Vagina (tissue), 2 donors: Measurements from ENCODE around the gene DUOXA1. TPM values are rescaled to one million over a fixed set of nuclear protein-coding genes. Genes with fewer than 3 reads are reported as not detected.
"Not testable (repeated sequence)": the region's sequence is repeated elsewhere in the genome, so short reads cannot be mapped to it uniquely, and the experiment has no call there.

Source experiments
- DNase-seq, 2 donors: peaks; one replicate each; pipeline ENCODE4 v3.0.0-alpha.2; 2017; ENCODE audit errors: extremely low spot score in 2 of 2
- H3K27ac ChIP-seq: fragments of 200-600 bp; sonication (generic); one replicate; pipeline ENCODE4 v1.5.1; 2019
- H3K27me3 ChIP-seq: fragments of 200-600 bp; sonication (generic); one replicate; pipeline ENCODE4 v1.5.1; 2019
- H3K36me3 ChIP-seq, 2 donors: fragments of 200-600 bp; sonication (generic); one replicate each; pipeline ENCODE4 v1.5.1; 2017 to 2019
- H3K4me1 ChIP-seq: fragments of 200-600 bp; sonication (generic); one replicate; pipeline ENCODE4 v1.5.1; 2019
- H3K4me3 ChIP-seq, 2 donors: fragments of 200-600 bp; sonication (generic); 1 replicate in 1 of 2; 2 replicates in 1 of 2; pipeline ENCODE4 v1.5.1; 2016 to 2019
- H3K9me3 ChIP-seq: fragments of 200-600 bp; sonication (generic); one replicate; pipeline ENCODE4 v1.5.1; 2019
- POLR2A ChIP-seq, 2 donors: fragments of 450-650 bp; IDR thresholded peaks; one replicate each; pipeline ENCODE4 v1.6.1; 2017; ENCODE audit warnings: antibody characterized with exemption in 2 of 2, mild to moderate bottlenecking in 2 of 2, moderate library complexity in 2 of 2
- POLR2AphosphoS5 ChIP-seq, 2 donors: sonication (generic); formaldehyde crosslinking; IDR thresholded peaks; one replicate each; pipeline ENCODE4 v1.9.0; 2017; ENCODE audit warnings: antibody characterized with exemption in 2 of 2, mild to moderate bottlenecking in 2 of 2, low read depth in 1 of 2; ENCODE audit not compliant: insufficient read depth in 1 of 2
- intact Hi-C: fragments of 100-400 bp; cut with DNase I; formaldehyde crosslinking; loops from one replicate; pipeline ENCODE4 v1.15.1; 2023
- total RNA-seq: library from RNA; depleted of rRNA; stranded (reverse); fragments of >200 nt; gene quantifications from one replicate; pipeline ENCODE4 v1.2.3, GENCODE V29; 2016
- TF ChIP-seq, protein P1 (sequence below), 3 experiments: fragments of 450-650 bp in 2 of 3; fragments of 200-600 bp in 1 of 3; sonication (generic) in 1 of 3; IDR thresholded peaks; one replicate each; pipeline ENCODE4 v1.5.1; 2017 to 2019; ENCODE audit warnings: antibody characterized with exemption in 3 of 3, mild to moderate bottlenecking in 2 of 3, moderate library complexity in 2 of 3

Gene DUOXA1
- total RNA-seq, 1 donor from 2014 or later: 66.5 TPM

DNA sequence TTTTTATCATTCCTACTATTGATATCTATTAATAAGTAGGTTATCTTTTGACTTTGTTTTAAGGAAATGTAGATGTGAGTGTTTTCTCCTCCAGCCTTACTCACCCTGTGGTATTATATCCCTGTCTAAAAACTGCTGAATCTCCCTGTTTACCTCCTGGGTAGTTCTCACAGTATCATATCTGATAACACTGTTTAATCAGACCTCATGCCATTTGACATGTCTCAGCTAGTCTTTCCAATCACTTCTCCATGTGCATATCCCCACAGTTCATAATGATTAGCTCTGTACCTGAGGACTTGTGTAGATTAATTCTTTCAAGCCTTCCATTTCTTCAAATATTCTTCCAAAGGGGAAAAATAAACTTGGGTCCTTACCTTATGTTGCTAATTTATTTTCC, 46.5 kb downstream of the DUOXA1 start:
- no peaks in the 10 kb centered on the region for H3K9me3 ChIP-seq
- no peak for DNase-seq
- TF ChIP-seq POLR2A (IDR thresholded peaks at IDR 0.05) (no peak), POLR2AphosphoS5 (IDR thresholded peaks at IDR 0.05; ENCODE audit: insufficient read depth in 1 of 2, low read depth in 1 of 2) (no peak)
- TF ChIP-seq, protein P1, sequence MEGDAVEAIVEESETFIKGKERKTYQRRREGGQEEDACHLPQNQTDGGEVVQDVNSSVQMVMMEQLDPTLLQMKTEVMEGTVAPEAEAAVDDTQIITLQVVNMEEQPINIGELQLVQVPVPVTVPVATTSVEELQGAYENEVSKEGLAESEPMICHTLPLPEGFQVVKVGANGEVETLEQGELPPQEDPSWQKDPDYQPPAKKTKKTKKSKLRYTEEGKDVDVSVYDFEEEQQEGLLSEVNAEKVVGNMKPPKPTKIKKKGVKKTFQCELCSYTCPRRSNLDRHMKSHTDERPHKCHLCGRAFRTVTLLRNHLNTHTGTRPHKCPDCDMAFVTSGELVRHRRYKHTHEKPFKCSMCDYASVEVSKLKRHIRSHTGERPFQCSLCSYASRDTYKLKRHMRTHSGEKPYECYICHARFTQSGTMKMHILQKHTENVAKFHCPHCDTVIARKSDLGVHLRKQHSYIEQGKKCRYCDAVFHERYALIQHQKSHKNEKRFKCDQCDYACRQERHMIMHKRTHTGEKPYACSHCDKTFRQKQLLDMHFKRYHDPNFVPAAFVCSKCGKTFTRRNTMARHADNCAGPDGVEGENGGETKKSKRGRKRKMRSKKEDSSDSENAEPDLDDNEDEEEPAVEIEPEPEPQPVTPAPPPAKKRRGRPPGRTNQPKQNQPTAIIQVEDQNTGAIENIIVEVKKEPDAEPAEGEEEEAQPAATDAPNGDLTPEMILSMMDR (IDR thresholded peaks at IDR 0.05): no peak
- no peaks in the 10 kb centered on the region for H3K36me3 ChIP-seq
- no peaks in the 10 kb centered on the region for H3K4me1 ChIP-seq
- no peak overlapping the region for H3K27ac ChIP-seq
- no peak overlapping the region for H3K4me3 ChIP-seq
- intact Hi-C loops: no loop called here
- H3K27me3 ChIP-seq: no peaks in the 10 kb centered on the region

DNA sequence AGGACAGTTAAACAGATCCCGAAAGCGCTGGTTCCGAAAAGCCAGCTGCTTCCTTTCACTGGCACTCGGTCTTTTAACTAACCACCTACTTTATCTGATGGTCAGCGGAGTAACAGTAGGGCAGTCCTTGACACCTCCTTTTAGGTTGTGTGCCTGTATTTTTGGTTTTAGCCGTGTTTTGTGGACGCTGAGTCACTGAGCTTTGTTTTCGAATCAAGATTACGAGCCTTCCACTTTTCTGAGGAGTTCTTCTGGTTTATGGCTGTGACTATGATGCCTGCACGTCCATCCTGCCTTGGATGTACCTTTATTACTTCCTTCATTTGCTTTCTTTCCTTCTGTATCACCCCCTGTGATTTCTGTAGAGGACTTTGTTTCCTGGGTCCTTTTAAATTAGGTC, 47.3 kb downstream of the DUOXA1 start:
- DNase-seq, H3K9me3 ChIP-seq, H3K27ac ChIP-seq, H3K27me3 ChIP-seq, H3K4me1 ChIP-seq, H3K4me3 ChIP-seq, intact Hi-C loops, H3K36me3 ChIP-seq: not testable (repeated sequence)

DNA sequence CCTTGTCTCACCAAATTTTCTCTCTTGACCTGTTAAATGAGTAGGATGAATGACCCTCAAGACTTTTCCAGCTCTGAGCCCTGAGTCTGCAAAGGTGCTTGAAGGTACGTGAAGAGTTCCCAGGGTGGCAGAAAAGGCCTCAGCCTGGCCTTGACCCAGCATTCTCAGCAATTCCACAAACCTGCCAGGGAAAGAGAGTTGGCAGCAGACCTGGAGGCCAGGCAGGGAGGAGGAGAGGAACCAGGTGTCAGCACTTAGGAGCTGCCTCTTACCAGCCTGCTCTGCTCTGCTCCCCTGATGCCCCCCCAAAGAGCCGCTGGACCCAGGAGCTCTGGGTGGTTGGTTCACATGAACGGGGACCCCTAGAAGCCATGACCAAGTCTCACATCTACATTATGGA, 49.1 kb downstream of the DUOXA1 start:
- H3K27me3 ChIP-seq, H3K4me1 ChIP-seq, H3K9me3 ChIP-seq, H3K27ac ChIP-seq, H3K4me3 ChIP-seq, DNase-seq, H3K36me3 ChIP-seq, intact Hi-C loops: not testable (repeated sequence)

DNA sequence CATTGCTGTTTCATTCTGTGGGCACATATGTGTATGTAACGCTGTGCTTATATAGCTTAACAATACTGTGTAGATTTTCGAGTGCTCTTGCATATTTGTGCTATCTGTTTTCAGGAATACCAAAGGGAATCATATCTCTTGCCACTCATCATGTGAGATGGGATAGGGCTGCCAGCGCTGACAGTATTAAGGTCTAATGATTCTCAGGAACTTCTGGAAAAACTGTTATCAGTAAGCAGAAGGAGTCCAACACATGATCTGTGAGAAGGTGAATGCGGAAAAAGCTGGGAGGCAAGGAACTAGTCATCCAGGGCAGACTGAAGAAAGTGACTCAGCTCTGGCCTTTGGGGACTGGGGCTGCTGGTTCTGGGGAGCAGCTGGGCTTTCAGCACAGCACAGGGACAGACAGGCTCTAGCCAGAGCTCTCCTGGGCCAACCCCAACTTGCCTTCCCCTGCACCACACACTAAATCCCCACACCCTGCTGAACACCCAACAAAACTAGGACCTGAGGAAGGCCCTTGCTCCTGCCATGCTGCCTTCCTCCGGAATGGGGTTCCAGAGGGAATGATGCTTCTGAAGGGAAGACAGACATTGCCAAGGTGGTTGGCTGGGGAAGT, 49.9 kb downstream of the DUOXA1 start:
- DNase-seq, H3K4me1 ChIP-seq, H3K36me3 ChIP-seq, H3K27ac ChIP-seq, H3K27me3 ChIP-seq, H3K9me3 ChIP-seq, H3K4me3 ChIP-seq, intact Hi-C loops: not testable (repeated sequence)

DNA sequence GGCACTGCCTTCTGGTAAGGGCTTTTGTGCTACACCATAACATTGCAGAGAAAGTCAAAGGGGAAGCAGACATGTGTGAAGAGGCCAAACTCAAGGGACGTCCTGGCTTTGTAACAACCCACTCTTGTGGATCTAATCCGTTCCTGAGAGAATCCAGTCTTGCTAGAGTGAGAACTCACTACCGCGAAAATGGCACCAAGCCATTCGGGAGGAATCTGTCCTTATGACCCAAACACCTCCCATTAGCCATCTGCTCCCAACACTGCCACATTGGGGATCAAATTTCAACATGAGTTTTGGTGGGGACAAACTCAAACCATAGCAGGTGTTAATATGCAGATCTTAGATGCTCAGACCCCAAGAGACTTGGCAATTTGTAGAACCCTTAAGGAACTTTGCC, 50.5 kb downstream of the DUOXA1 start:
- H3K36me3 ChIP-seq, H3K27me3 ChIP-seq, H3K9me3 ChIP-seq, DNase-seq, H3K27ac ChIP-seq, H3K4me1 ChIP-seq, intact Hi-C loops, H3K4me3 ChIP-seq: not testable (repeated sequence)

DNA sequence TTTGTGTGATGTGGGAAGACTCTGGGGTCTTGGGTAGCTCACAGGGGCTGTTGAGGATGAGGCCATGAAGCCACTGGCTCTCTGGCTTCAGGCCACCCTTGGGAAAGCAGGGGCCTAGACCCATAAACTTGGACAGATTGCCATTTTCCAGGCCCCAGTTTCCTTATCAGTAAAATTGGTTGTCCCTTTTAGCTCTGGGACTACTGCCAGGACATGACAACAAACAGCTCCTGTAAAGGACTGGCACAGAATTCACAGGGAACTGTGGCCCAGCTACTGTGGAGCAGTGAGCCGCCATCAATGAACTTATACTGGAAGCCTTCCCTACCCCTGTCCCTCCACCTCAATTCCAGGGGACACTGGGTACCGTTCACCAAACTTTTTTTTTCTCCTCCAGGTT, 52.3 kb downstream of the DUOXA1 start:
- H3K27ac ChIP-seq, intact Hi-C loops, DNase-seq, H3K27me3 ChIP-seq, H3K4me1 ChIP-seq, H3K9me3 ChIP-seq, H3K36me3 ChIP-seq, H3K4me3 ChIP-seq: not testable (repeated sequence)

DNA sequence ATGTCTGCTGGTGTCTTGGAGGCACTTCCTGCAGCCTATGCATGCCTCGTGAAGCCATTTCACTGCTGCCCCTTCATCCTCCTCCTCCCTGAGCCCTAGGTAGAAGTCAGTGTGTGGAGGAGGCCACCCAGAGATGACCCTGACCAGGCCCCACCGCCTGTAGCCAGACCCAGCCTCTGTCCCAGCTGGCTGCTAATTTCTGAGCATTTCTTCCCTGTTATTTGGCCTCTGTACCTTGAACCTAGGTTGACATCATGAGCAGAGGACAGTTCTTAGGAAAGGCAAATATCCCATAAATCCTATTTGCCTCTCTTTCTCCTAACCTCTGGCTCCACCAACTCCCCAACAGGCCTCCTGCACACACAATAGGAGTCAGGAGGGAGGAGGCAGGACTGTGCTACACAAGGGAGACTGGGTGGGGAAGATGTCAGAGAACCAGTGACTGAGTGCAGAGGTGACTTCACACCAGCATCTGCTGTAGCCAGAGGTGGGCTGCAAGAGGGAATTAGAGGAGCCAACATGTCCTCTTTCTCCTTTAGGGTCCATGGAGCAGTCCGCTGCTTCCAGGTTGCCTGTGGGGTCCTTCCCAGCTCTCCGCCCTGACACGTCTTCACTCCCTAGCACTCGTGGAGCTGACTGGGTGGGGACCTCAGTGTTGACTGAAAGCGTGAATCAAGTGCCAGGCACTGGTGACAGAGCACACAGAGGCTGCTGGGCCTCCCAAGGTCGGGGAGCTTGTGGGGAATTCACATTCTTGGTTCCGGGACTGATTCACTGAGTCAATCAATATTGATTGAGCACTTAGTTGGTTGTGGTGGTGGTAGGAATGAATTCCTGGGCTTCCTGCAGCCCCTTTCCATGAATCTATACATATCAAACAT, 54.0 kb downstream of the DUOXA1 start:
- DNase-seq, H3K4me1 ChIP-seq, intact Hi-C loops, H3K36me3 ChIP-seq, H3K9me3 ChIP-seq, H3K4me3 ChIP-seq, H3K27ac ChIP-seq, H3K27me3 ChIP-seq: not testable (repeated sequence)

DNA sequence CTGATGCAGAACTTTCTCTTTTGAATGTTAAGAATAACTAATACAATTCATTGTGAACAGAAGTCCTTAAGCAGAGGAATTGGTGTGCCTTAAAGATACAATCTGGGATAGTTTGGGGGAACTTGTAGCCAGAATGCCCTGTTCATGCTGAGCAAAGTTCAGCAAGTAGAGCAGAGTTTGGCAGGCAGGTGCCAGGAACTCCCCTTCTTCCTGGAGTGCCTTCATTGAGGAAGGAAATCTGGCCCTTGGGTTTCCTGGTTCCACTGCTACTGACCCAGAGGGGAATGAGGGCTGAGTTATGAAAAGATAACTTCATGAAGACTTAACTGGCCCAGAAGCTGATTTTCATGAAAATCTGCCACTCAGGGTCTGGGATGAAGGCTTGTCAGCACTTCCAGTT, 56.1 kb downstream of the DUOXA1 start:
- DNase-seq, intact Hi-C loops, H3K27ac ChIP-seq, H3K4me1 ChIP-seq, H3K36me3 ChIP-seq, H3K4me3 ChIP-seq, H3K9me3 ChIP-seq, H3K27me3 ChIP-seq: not testable (repeated sequence)

DNA sequence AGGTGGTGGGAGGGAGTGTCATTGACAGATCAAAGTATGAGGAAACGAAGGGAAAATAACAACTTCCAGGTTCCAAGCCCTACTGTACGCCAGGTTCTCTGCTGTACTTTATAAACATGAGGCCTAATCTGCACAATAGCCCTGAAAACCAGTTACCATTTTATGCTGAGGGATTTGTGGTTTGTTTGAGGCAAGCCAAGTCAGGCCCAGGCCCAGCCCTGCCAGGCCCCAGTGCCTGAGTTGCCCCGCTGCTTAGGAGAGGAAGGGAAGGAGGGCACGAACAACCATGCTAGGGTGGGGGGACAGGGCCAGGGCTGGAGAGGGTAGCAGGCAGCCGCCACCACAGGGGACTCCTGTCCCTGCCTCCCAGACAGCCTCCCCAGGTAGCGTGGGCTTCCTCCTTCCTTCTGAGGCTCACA, 59.7 kb downstream of the DUOXA1 start:
- H3K4me3 ChIP-seq, DNase-seq, H3K4me1 ChIP-seq, intact Hi-C loops, H3K36me3 ChIP-seq, H3K27me3 ChIP-seq, H3K9me3 ChIP-seq, H3K27ac ChIP-seq: not testable (repeated sequence)

Other genes starting within 250 kb of the DUOXA1 start
- not detected for gene TERB2, start 173.2 kb downstream of the DUOXA1 start, total RNA-seq
- gene SORD, start 106.7 kb downstream of the DUOXA1 start, total RNA-seq: 20.4 TPM
- gene DUOX2, start 15.7 kb downstream of the DUOXA1 start, total RNA-seq: 20.6 TPM
- 1.5 TPM for gene DUOXA2, start 15.6 kb downstream of the DUOXA1 start, total RNA-seq
- gene DUOX1, start 115 bp upstream of the DUOXA1 start, total RNA-seq: 98.7 TPM
- 15.0 TPM for gene SHF, start 58.1 kb upstream of the DUOXA1 start, total RNA-seq
- gene SLC28A2, start 122.4 kb upstream of the DUOXA1 start, total RNA-seq: not detected
- gene GATM, start 248.7 kb upstream of the DUOXA1 start, total RNA-seq: 50.1 TPM